Immature natural killer cell (primary cell): ENCODE data around the gene ENOX1. TPM values are rescaled to one million over a fixed set of nuclear protein-coding genes. Genes with fewer than 3 reads are reported as not detected.

ENCODE experiments used
- DNase-seq, 3 donors: peaks; one replicate each; pipeline ENCODE4 v3.0.0; 2022; ENCODE audit warnings: mixed read lengths in 1 of 3
- H3K27ac Mint-ChIP-seq, 6 donors: one replicate each; pipeline ENCODE4 v1.8.0; 2020; ENCODE audit warnings: mixed read lengths in 6 of 6, mild to moderate bottlenecking in 5 of 6, inconsistent platforms in 4 of 6, moderate library complexity in 3 of 6
- H3K27me3 Mint-ChIP-seq, 3 donors: one replicate each; pipeline ENCODE4 v1.8.0; 2020 to 2021; ENCODE audit warnings: low read depth in 3 of 3, mild to moderate bottlenecking in 3 of 3, mixed read lengths in 3 of 3, moderate library complexity in 3 of 3, inconsistent platforms in 1 of 3
- H3K36me3 Mint-ChIP-seq, 3 donors: one replicate each; pipeline ENCODE4 v1.8.0; 2020; ENCODE audit warnings: mixed read lengths in 3 of 3, inconsistent platforms in 2 of 3, mild to moderate bottlenecking in 2 of 3
- H3K4me1 Mint-ChIP-seq, 2 donors: one replicate each; pipeline ENCODE4 v1.8.0; 2020; ENCODE audit warnings: inconsistent platforms in 2 of 2, mild to moderate bottlenecking in 2 of 2, mixed read lengths in 2 of 2, moderate library complexity in 1 of 2
- H3K4me3 Mint-ChIP-seq, 5 donors: one replicate each; pipeline ENCODE4 v1.8.0; 2020; ENCODE audit warnings: mild to moderate bottlenecking in 5 of 5, mixed read lengths in 5 of 5, inconsistent platforms in 3 of 5, moderate library complexity in 3 of 5
- H3K9me3 Mint-ChIP-seq, 6 donors: one replicate each; pipeline ENCODE4 v1.8.0; 2020; ENCODE audit warnings: mild to moderate bottlenecking in 6 of 6, mixed read lengths in 6 of 6, inconsistent platforms in 4 of 6, moderate library complexity in 3 of 6
- polyA plus RNA-seq, 3 donors: library from polyadenylated mRNA; unstranded; fragments of 300-500 nt; fragmentation: Illumina TruSeq; gene quantifications; one replicate each; pipeline ENCODE4 v1.2.3, GENCODE V29; 2021

ENOX1 gene
- polyA plus RNA-seq, 3 donors from 2014 or later: not detected

DNA sequence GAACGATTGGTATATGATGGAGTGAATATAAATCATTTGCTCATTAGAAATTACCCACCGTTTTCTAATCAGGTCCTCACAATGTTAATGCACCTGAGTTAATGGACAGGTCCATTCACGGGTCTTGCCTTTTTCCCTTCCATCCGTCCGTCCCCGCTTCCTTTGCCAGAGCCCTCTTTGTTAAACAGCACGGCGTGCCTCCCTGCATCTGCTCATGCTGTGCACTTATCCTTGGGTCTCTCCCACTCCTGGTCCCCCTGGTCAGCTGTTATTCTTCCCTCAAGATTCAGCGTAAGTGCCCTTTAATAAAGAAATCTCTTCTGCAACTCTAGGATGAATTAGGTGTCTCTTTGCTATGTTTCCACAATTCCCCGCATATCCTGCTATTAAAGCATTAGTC is 438.9 kb downstream of the ENOX1 start:
- no peak overlapping the region for H3K27ac Mint-ChIP-seq
- no peaks in the 10 kb centered on the region for H3K4me1 Mint-ChIP-seq
- H3K9me3 Mint-ChIP-seq: no peaks in the 10 kb centered on the region
- H3K4me3 Mint-ChIP-seq: no peak overlapping the region
- no peak for DNase-seq
- H3K36me3 Mint-ChIP-seq: no peaks in the 10 kb centered on the region
- peaks cover 0 to 11% (median 1%) of the 10 kb centered on the region in 3 donors for H3K27me3 Mint-ChIP-seq

DNA sequence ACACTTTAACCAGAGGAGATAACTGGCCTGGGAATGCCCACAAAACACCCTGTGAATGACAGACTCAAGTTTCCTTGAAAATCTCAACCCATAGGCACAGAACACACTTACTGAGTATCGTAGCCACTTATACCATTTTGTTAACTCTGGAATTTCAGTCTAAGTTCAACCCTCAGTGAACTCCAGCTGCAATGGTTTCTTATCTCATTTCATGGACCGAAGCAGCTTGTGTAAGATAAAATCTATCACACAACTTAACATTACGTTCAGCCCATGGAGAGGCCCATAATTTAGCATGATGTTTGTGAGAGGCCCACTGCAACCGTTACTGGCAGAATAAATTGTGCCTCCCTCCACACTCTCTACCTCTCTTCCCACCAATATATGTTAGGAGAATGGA is 440.3 kb downstream of the ENOX1 start:
- DNase-seq: no peak
- Mint-ChIP-seq H3K36me3 (no peaks in the 10 kb centered on the region), H3K4me1 (no peaks in the 10 kb centered on the region), H3K27me3 (peaks cover 0 to 11% (median 1%) of the 10 kb centered on the region in 3 donors), H3K27ac (no peak overlapping the region), H3K9me3 (no peaks in the 10 kb centered on the region), H3K4me3 (no peak overlapping the region)

DNA sequence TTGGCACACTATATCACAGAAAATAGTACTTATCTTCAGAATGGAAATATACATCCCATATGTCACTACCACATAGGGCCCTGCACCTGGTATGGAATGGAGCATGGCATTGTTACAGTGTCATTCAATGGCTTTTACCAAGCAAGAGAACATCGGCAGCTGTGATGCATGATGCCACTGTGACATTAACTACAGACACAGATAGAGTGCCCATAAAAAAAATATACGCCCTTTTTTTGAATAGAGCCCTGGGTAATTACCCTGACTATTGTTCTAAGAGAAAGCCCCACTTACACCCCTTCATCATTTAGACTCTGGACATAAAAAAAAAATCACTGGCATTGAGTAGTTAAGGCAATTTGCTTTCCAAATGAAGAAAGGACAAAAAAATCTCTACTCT is 443.1 kb downstream of the ENOX1 start:
- no peak overlapping the region for H3K4me3 Mint-ChIP-seq
- no peak for DNase-seq
- H3K4me1 Mint-ChIP-seq: no peaks in the 10 kb centered on the region
- no peak overlapping the region for H3K27ac Mint-ChIP-seq
- H3K36me3 Mint-ChIP-seq: no peaks in the 10 kb centered on the region
- H3K9me3 Mint-ChIP-seq: no peaks in the 10 kb centered on the region
- peaks cover 1 to 11% (median 2%) of the 10 kb centered on the region in 3 donors for H3K27me3 Mint-ChIP-seq

DNA sequence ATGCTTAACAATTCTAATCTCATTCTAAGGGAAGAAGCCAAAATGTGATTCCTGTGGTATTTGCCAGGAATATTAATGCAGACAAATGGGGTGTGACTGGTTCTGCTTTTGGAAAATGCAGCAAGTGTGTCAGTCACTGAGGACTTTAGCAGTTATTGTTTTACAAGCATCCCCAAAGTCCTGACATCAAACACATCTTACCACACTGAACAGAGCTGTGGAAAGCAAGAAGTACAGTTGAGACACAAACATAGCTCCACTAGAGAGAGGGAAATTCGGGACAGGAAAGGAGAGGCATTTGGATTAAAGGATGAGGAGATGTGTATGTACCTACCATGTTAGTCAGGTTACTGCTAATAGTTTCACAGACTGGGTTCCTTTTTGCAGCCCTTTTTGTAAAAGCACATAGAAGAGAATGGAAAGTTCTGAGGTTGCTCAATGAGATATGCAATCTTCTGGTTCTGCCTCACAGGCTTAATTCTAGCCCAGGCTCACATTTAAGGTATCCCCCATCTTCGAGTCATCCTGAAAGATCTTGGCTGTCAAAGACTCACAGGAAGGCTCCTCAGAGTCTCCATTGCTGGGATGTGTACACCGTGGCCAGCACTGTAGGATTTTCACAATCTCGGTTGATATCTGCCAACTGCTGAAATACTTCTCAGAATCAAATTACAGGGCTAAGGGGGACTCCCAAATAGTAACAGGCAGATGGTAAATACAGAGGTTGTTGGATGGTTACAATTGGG is 446.8 kb downstream of the ENOX1 start:
- H3K4me1 Mint-ChIP-seq: no peaks in the 10 kb centered on the region
- H3K27me3 Mint-ChIP-seq: peaks cover 1 to 5% (median 2%) of the 10 kb centered on the region in 3 donors
- no peaks in the 10 kb centered on the region for H3K36me3 Mint-ChIP-seq
- no peak for DNase-seq
- H3K9me3 Mint-ChIP-seq: no peaks in the 10 kb centered on the region
- no peak overlapping the region for H3K4me3 Mint-ChIP-seq
- H3K27ac Mint-ChIP-seq: no peak overlapping the region

DNA sequence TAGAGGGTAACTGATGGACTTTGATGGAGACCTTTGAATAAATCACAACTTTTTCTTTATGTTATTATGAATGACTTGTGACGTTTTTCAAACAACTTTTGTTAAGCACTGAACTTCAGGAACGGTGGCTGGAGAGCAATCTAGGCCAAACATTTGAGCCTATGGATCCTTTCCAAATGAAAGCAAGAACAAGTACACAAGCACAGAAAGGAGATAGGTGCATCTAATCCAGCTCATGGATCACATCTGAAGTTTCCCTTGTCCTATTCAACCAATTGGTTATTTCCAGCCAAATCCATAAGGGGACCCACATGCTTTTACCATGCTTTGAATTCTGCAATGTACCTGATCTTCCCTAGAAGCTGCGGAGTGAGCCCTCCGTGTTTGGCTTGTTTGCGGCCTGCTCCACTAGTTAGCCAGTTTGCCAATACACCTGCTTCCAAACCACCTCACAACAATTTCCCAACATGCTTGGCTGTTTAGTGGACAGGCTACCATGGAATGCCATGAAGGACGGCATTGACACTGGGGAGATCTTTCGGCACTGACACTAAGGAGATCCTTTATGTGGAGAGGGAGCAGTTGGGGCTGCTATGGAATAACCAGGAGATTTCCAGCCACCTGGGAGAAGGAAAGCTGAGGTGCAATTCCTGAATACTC is 447.5 kb downstream of the ENOX1 start:
- H3K9me3 Mint-ChIP-seq: no peaks in the 10 kb centered on the region
- no peak overlapping the region for H3K27ac Mint-ChIP-seq
- H3K27me3 Mint-ChIP-seq: peaks cover 1 to 5% (median 2%) of the 10 kb centered on the region in 3 donors
- no peaks in the 10 kb centered on the region for H3K36me3 Mint-ChIP-seq
- no peaks in the 10 kb centered on the region for H3K4me1 Mint-ChIP-seq
- no peak for DNase-seq
- no peak overlapping the region for H3K4me3 Mint-ChIP-seq

DNA sequence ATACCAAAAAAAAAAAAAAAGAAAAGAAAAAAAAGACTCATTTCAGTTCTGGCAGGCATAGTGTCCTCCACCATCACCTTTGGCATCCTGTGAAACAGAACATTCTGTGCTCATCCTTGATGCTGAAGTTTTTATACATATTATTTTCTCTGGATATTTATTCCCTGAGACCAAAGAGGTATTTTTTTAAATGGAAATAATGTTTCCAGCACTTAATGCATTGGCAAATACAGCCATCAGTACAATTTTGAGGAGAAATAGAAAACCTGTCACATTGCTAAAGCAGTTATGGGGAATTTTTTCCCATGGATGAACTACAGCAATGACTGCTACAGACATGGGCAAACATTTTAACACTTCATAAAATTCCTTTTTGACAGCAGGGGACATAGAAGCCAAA is 451.0 kb downstream of the ENOX1 start:
- no peaks in the 10 kb centered on the region for H3K4me1 Mint-ChIP-seq
- no peak for DNase-seq
- H3K36me3 Mint-ChIP-seq: no peaks in the 10 kb centered on the region
- H3K27me3 Mint-ChIP-seq: peaks cover 0 to 2% (median 1%) of the 10 kb centered on the region in 3 donors
- no peaks in the 10 kb centered on the region for H3K9me3 Mint-ChIP-seq
- H3K4me3 Mint-ChIP-seq: no peak overlapping the region
- no peak overlapping the region for H3K27ac Mint-ChIP-seq

DNA sequence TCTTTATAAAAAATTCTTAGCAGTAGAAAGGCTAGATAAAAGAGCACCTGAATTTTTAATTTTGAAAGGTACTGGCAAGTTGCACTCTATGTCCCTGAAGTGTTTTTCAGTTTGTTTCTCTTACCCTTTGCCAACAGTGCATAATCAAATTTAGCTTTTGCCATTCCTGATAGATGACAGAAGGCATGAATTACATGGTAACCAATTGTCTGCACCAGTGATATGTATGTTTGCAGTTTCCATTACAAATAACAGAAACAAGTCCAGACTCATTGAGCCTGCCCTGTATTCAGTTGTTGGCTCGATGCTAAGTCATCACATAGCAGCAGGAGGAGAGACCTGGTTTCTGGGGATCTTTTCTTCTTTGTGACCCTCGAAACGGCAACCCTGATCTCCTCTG is 453.6 kb downstream of the ENOX1 start:
- Mint-ChIP-seq H3K9me3 (no peaks in the 10 kb centered on the region), H3K27ac (no peak overlapping the region), H3K4me3 (no peak overlapping the region), H3K36me3 (no peaks in the 10 kb centered on the region), H3K4me1 (no peaks in the 10 kb centered on the region), H3K27me3 (peaks cover 0 to 1% (median 0%) of the 10 kb centered on the region in 3 donors)
- no peak for DNase-seq

DNA sequence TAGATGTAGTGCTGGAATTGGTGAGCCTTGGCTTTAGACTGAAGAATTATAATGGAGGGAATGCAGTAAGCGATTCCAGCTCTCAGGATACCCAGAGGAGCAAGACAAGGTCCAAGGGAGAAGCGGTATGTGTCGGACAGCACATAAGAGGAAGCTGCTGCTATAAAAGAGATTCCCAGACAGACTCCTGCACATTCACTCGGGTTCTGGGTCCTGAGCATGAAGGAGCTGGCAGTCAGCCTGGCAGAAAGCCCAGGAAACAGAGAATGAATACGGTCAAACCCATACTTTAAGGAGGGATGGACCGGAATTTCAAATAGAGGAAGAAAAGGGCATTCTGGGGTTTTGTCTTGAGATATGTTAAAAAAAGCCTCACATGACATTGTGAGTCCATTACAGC is 455.1 kb downstream of the ENOX1 start:
- H3K36me3 Mint-ChIP-seq: no peaks in the 10 kb centered on the region
- H3K4me3 Mint-ChIP-seq: no peak overlapping the region
- no peaks in the 10 kb centered on the region for H3K4me1 Mint-ChIP-seq
- H3K9me3 Mint-ChIP-seq: no peaks in the 10 kb centered on the region
- H3K27me3 Mint-ChIP-seq: peaks cover 0 to 1% (median 0%) of the 10 kb centered on the region in 3 donors
- no peak overlapping the region for H3K27ac Mint-ChIP-seq
- DNase-seq: no peak

DNA sequence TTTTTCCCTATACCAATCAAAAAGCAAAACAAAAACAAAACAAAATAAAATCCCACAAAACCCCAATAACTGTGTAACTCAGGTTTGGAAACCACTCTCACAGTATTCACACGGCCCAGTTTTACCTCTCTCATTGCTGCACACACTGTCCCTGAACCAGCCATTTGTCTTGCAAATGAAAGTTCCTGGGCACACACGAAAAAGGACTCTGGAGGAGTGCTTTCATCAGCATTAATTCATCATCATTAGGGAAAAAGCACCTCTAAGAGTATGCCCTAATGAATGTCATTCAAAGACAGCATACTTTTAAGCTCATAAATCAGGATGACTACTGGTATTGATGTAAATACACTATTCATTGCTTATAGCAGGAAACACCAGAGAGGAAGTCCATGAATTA is 457.1 kb downstream of the ENOX1 start:
- Mint-ChIP-seq H3K9me3 (no peaks in the 10 kb centered on the region), H3K4me1 (no peaks in the 10 kb centered on the region), H3K36me3 (no peaks in the 10 kb centered on the region), H3K27me3 (no peaks in the 10 kb centered on the region), H3K27ac (no peak overlapping the region), H3K4me3 (no peak overlapping the region)
- no peak for DNase-seq

DNA sequence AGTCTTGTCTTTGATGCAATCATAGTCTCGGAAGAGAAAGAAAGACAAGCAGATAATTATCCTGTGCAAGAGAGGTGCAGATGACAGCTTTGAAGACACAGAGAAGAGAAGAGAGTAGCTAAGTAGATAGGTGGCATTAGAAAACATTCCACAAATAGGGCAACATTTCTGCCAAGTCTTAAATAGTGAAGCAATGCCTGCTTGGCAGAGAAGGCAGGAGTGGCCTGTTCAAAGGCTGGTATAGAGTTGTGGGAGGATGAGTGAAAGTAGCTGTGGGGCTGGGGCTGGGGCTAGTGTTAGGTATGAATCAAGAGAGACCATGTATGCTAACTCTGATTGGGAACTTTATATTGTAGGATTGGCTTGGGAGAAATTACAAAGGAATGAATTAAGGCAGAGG is 457.9 kb downstream of the ENOX1 start:
- peaks cover 0 to 1% (median 0%) of the 10 kb centered on the region in 3 donors for H3K27me3 Mint-ChIP-seq

DNA sequence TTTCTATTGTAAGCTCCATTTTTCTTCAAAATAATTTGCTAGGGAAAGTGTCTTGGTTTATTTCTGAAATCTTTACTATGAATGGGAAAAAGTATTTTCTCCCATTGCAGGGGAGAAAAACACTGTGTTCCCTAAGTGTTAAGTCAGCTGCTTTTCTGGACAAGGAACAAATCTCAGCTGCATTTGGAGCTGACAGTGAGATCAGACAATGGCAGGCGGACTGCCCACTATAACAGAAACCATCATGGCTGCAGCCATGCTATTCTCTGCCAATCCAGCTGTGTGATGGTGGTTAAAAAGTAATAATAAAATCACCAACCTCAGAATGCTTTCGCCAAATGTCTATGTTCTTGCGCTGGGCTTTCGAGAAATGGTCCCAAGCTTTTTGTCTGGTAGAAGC is 460.7 kb downstream of the ENOX1 start:
- DNase-seq: no peak
- Mint-ChIP-seq H3K4me1 (no peaks in the 10 kb centered on the region), H3K9me3 (no peaks in the 10 kb centered on the region), H3K4me3 (no peak overlapping the region), H3K27ac (no peak overlapping the region), H3K36me3 (no peaks in the 10 kb centered on the region), H3K27me3 (peaks cover 0 to 3% (median 0%) of the 10 kb centered on the region in 3 donors)

More for the DNA sequence above, 457.9 kb downstream of the ENOX1 start:
- Mint-ChIP-seq H3K36me3 (no peaks in the 10 kb centered on the region), H3K9me3 (no peaks in the 10 kb centered on the region), H3K4me3 (no peak overlapping the region), H3K4me1 (no peaks in the 10 kb centered on the region), H3K27ac (no peak overlapping the region)
- no peak for DNase-seq

DNA sequence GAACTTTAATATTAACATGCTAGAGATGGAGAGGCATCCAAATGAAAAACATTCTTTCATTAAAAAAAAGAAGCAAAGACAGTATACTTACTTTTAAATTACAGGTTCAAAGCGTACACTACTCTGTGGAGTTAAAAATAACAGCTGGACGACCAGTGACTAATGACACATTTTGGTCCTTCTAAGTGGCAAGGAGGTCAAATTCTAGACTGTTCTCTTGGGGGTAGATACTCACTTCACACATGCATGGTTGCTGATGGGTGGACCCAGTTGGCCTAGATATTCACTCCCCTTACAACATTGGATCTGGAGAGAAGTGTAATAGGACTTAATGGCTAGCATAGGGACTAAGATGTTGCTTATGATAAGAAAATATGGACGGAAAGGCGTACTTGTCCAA is 461.1 kb downstream of the ENOX1 start:
- no peak overlapping the region for H3K4me3 Mint-ChIP-seq
- no peaks in the 10 kb centered on the region for H3K4me1 Mint-ChIP-seq
- no peak for DNase-seq
- H3K36me3 Mint-ChIP-seq: no peaks in the 10 kb centered on the region
- no peak overlapping the region for H3K27ac Mint-ChIP-seq
- no peaks in the 10 kb centered on the region for H3K9me3 Mint-ChIP-seq
- H3K27me3 Mint-ChIP-seq: peaks cover 0 to 3% (median 0%) of the 10 kb centered on the region in 3 donors

DNA sequence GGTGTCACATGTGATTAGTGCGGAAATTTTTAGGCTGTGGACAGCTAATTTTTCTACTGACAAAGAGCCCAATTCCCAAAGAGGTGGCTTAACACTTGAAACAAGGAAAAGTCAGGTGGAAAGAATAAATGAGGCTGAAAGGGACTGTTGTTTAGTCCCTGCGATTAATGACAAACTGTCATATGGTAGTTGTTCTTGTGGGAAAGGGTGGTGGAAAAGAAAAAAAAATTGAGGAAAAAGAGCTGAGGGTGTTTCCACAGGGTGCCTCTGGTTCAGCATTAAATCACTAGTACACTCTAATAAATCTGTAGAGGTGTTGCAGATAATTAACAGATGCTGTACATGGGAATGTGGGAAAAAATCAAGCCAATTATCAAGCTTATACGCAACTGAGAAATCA is 462.6 kb downstream of the ENOX1 start:
- Mint-ChIP-seq H3K4me3 (no peak overlapping the region), H3K27ac (no peak overlapping the region), H3K9me3 (no peaks in the 10 kb centered on the region), H3K4me1 (no peaks in the 10 kb centered on the region), H3K36me3 (no peaks in the 10 kb centered on the region), H3K27me3 (peaks cover 0 to 6% (median 0%) of the 10 kb centered on the region in 3 donors)
- no peak for DNase-seq

DNA sequence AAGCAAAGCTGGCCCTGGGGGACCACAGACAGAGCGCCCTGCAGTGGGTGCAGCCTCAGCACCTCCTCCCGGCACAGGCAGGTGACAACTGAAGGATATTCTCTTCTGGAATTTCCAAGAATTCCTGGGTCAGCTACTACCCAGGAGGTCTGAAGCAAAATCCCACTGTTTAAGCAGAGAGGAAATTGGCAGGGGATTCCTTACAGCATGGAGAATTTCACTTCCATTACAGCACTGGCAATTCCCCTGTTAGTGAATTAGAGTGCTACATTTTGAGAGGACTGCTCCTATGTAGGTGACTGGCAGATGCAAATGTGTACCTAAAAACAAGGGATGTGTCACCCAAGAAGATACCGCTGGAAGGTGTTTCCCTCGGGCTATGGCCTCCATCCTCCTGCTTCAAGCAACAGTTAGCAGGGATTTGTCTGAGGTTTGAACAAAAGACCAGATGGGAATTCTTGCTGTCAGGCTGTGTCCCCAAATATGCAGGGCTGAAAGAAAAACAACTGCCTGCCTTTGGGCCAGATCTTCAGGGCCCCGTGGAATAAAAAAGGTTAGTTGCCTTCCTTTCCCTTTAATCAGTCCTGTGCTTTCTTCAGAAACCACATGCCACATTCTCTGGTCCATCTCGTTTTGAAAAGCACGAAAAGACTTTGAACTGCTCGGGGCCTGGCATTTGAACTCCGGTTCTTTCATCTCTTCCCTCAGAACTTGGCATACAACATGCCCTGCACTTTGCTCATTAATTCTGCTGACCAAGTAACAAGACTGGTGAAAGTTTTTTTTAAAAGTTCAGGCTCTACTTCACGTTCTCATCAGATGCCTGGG is 466.9 kb downstream of the ENOX1 start:
- H3K27ac Mint-ChIP-seq: no peak overlapping the region
- no peak overlapping the region for H3K4me3 Mint-ChIP-seq
- DNase-seq: no peak
- H3K9me3 Mint-ChIP-seq: no peaks in the 10 kb centered on the region
- no peaks in the 10 kb centered on the region for H3K36me3 Mint-ChIP-seq
- H3K4me1 Mint-ChIP-seq: no peaks in the 10 kb centered on the region
- H3K27me3 Mint-ChIP-seq: peaks cover 0 to 6% (median 0%) of the 10 kb centered on the region in 3 donors
